HepG2 (cell line): Measurements from ENCODE around the gene ACACB. TPM values are rescaled to one million over a fixed set of nuclear protein-coding genes. Genes with fewer than 3 reads are reported as not detected.

Experiments
- AGO1 ChIP-seq: fragments of 200-400 bp; formaldehyde crosslinking; IDR thresholded peaks from 2 replicates; pipeline ENCODE4 v1.6.1; 2017; ENCODE audit warnings: mild to moderate bottlenecking, low read depth, low read length, moderate library complexity; ENCODE audit not compliant: poor library complexity, severe bottlenecking
- AKNA ChIP-seq: sonication (generic); formaldehyde crosslinking; IDR thresholded peaks from 2 replicates; pipeline ENCODE4 v1.4.0; 2020; ENCODE audit warnings: missing genetic modification reagents, borderline replicate concordance
- HES4 ChIP-seq: sonication (generic); formaldehyde crosslinking; IDR thresholded peaks from 2 replicates; pipeline ENCODE4 v1.9.0; 2021; ENCODE audit warnings: mild to moderate bottlenecking, missing genetic modification reagents, borderline replicate concordance
- ONECUT2 ChIP-seq: sonication (generic); formaldehyde crosslinking; IDR thresholded peaks from 2 replicates; pipeline ENCODE4 v1.4.0; 2020; ENCODE audit warnings: missing genetic modification reagents
- RBFOX2 ChIP-seq: fragments of 200-400 bp; formaldehyde crosslinking; IDR thresholded peaks from 2 replicates; pipeline ENCODE4 v1.6.1; 2017; ENCODE audit warnings: low read depth, mild to moderate bottlenecking, low read length
- RNF2 ChIP-seq: fragments of 450-650 bp; conservative IDR thresholded peaks from 2 replicates; pipeline ENCODE4 v1.6.1; 2016; ENCODE audit warnings: low read depth
- TCF7L2 ChIP-seq: IDR thresholded peaks from 2 replicates; pipeline ENCODE4 v1.6.1; 2011; ENCODE audit warnings: mild to moderate bottlenecking, low read depth, low read length, moderate library complexity
- USF2 ChIP-seq, 2 experiments: sonication (generic) in 1 of 2; formaldehyde crosslinking in 1 of 2; IDR thresholded peaks; 2 replicates each; pipeline versions ENCODE4 v1.5.1 to v1.6.1; 2011 to 2020; ENCODE audit warnings: borderline replicate concordance in 1 of 2, low read depth in 1 of 2, low read length in 1 of 2, mild to moderate bottlenecking in 1 of 2, missing genetic modification reagents in 1 of 2, moderate library complexity in 1 of 2
- ZEB1 ChIP-seq: IDR thresholded peaks from 2 replicates; pipeline ENCODE4 v1.6.1; 2012; ENCODE audit warnings: mild to moderate bottlenecking, low read depth, inconsistent platforms; ENCODE audit not compliant: insufficient replicate concordance
- ZNF33B ChIP-seq: sonication (generic); formaldehyde crosslinking; IDR thresholded peaks from 2 replicates; pipeline ENCODE4 v1.5.1; 2020; ENCODE audit warnings: mild to moderate bottlenecking, missing genetic modification reagents
- ZNF407 ChIP-seq: sonication (generic); formaldehyde crosslinking; IDR thresholded peaks from one replicate; pipeline ENCODE4 v1.5.1; 2020; ENCODE audit warnings: mild to moderate bottlenecking, missing genetic modification reagents; ENCODE audit errors: not compliant biosample characterization
- polyA plus RNA-seq, 8 experiments: library from polyadenylated mRNA; depleted of rRNA in 3 of 8; stranded (reverse) in 7 of 8; unstranded in 1 of 8; fragments of >200 nt; fragmentation: Illumina TruSeq in 4 of 8; extraction: Trizol in 4 of 8; gene quantifications; 2 replicates each; pipeline versions ENCODE4 v1.2.1 to v1.2.3, GENCODE V29; 2011 to 2016; ENCODE audit warnings: low read depth in 4 of 8, missing spikeins in 1 of 8, mixed read lengths in 1 of 8; ENCODE audit not compliant: insufficient read depth in 1 of 8
- total RNA-seq, 5 experiments: library from RNA; depleted of rRNA; stranded (reverse); fragments of >200 nt; fragmentation: Illumina TruSeq; extraction: Trizol; gene quantifications; 2 replicates each; pipeline ENCODE4 v1.2.3, GENCODE V29; 2016; ENCODE audit warnings: low read depth in 1 of 5

Gene ACACB
- total and polyA plus RNA-seq, 2 of the 13 experiments (the other 11 are each of a cell fraction or from before 2014, with no cell fraction given): 6.2 to 8.6 TPM

GRCh38 chr12:109277899-109278762, 161.7 kb downstream of the ACACB start (continued):
- no peak for TF ChIP-seq HES4 (CRISPR knock-in tag)
- TF ChIP-seq AGO1: no peak
- peak; percentile 49; the same call in 1 of the 2 replicates for TF ChIP-seq ONECUT2 (CRISPR knock-in tag)
- no peak for TF ChIP-seq ZEB1
- no peak for TF ChIP-seq RNF2
- TF ChIP-seq USF2 (IDR thresholded peaks at IDR 0.05; ENCODE audit: low read depth, low read length): no peak
- no peak for TF ChIP-seq USF2 (CRISPR knock-in tag; IDR thresholded peaks at IDR 0.05; ENCODE audit: borderline replicate concordance)
- TF ChIP-seq TCF7L2: no peak
- TF ChIP-seq AKNA: no peak
- no peak for TF ChIP-seq ZNF407
- no peak for TF ChIP-seq RBFOX2
- TF ChIP-seq ZNF33B: 0 out of 2 replicates have a peak, but pooled peaks have one; percentile 6
